Measurements from ENCODE around the gene XAF1.
"Not testable (repeated sequence)": the region's sequence is repeated elsewhere in the genome, so short reads cannot be mapped to it uniquely, and the experiment has no call there.

Gene XAF1

DNA sequence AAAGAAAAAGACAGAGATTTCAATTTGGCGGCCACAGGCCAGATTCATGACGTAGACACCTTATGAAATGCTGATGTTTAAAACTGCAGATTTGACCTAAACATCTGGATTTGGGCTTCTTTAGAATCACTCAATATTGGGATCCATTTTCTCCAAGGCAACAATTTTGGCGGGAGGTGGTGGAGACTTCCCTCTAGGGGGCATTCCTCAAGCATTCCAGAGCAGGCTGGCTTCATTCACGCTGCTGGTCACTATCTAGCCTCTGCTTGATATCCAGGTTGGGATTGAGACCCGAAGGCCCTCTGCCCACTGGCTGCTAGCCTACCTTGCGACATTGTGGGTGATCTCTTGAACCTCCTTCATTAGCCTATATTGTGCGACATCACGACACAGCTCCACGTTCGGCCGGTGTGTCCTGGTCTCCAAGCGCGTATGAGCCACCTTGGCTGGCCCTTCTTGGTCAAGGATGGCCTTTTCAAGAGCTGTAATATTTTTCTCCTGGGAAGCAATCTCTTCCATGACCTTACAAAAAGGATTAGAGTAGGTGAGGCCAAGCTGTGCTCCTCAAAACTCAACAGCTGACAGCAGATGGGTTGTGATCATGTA, 44.7 kb downstream of the XAF1 start:
- TF ChIP-seq CTCF (IDR thresholded peaks at IDR 0.05; ENCODE audit: poor library complexity, severe bottlenecking): no peak
- Histone ChIP-seq H3K27ac (ENCODE audit: poor library complexity, severe bottlenecking) (no peak overlapping the region), H3K4me1 (ENCODE audit: insufficient read depth, poor library complexity, severe bottlenecking) (peaks cover 21% of the 10 kb centered on the region), H3K27me3 (ENCODE audit: insufficient read depth, poor library complexity, severe bottlenecking) (no peaks in the 10 kb centered on the region), H3K4me3 (ENCODE audit: severe bottlenecking) (no peak overlapping the region), H3K36me3 (ENCODE audit: low read depth) (no peaks in the 10 kb centered on the region), H3K9me3 (ENCODE audit: severe bottlenecking) (no peaks in the 10 kb centered on the region)
- ATAC-seq (ENCODE audit: low read depth): no peak
- DNase-seq (ENCODE audit: low spot score): no peak

DNA sequence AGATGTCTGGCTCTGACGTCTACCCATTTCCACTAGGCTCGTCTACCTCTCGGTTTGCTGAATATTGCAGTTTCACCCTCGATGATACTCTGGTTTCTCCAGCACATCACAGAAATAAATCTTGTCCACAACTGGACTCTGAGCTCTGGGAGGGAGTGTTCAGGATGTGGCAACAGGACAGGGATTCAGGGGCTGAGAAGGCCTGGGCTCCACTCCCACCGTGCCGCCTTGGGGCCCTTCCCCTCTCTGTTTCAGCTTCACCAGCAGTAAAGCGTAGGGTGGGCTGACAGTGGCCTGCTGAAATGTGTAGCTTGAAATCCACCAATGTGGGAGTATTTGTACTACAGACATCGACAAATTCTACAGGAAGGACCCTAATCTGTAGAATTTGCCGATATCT, 55.7 kb downstream of the XAF1 start:
- H3K9me3 ChIP-seq (ENCODE audit: severe bottlenecking): no peaks in the 10 kb centered on the region
- H3K4me1 ChIP-seq (ENCODE audit: insufficient read depth, poor library complexity, severe bottlenecking): no peaks in the 10 kb centered on the region
- H3K36me3 ChIP-seq (ENCODE audit: low read depth): no peaks in the 10 kb centered on the region
- no peaks in the 10 kb centered on the region for H3K27me3 ChIP-seq (ENCODE audit: insufficient read depth, poor library complexity, severe bottlenecking)
- ATAC-seq (ENCODE audit: low read depth) (no peak), DNase-seq (ENCODE audit: low spot score) (no peak)
- no peak overlapping the region for H3K27ac ChIP-seq (ENCODE audit: poor library complexity, severe bottlenecking)
- H3K4me3 ChIP-seq (ENCODE audit: severe bottlenecking): no peak overlapping the region
- no peak for TF ChIP-seq CTCF (IDR thresholded peaks at IDR 0.05; ENCODE audit: poor library complexity, severe bottlenecking)

- Histone ChIP-seq H3K27me3 (ENCODE audit: insufficient read depth, poor library complexity, severe bottlenecking) (no peaks in the 10 kb centered on the region), H3K4me1 (ENCODE audit: insufficient read depth, poor library complexity, severe bottlenecking) (no peaks in the 10 kb centered on the region), H3K27ac (ENCODE audit: poor library complexity, severe bottlenecking) (no peak overlapping the region), H3K9me3 (ENCODE audit: severe bottlenecking) (no peaks in the 10 kb centered on the region), H3K36me3 (ENCODE audit: low read depth) (no peaks in the 10 kb centered on the region), H3K4me3 (ENCODE audit: severe bottlenecking) (no peak overlapping the region)
- ATAC-seq (ENCODE audit: low read depth): no peak
- no peak for TF ChIP-seq CTCF (IDR thresholded peaks at IDR 0.05; ENCODE audit: poor library complexity, severe bottlenecking)
- DNase-seq (ENCODE audit: low spot score): no peak
These were observed 56.4 kb downstream of the XAF1 start for GRCh38 chr17:6812295-6812694.

DNA sequence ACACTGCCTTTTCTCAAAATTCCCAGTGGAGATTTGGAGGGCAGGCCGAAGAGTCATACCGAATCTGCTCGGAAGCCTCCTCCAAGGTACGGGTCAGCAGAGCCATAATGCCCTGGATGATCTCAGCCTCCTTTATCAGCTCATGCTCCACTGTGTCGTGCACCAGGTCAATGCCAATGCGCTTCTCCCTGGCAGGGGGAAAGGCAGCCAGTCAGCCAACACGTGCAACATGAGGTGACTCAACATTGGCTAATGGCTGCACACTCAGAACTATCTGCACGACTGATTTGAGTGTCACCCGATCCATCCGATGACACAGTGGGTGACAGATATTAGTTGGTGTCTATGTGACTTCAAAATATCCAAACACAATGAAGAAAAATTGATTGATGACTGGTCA, 59.9 kb downstream of the XAF1 start:
- H3K27ac ChIP-seq (ENCODE audit: poor library complexity, severe bottlenecking): no peak overlapping the region
- DNase-seq (ENCODE audit: low spot score): no peak
- no peak for TF ChIP-seq CTCF (IDR thresholded peaks at IDR 0.05; ENCODE audit: poor library complexity, severe bottlenecking)

GRCh38 chr17:6816368-6816767, 60.5 kb downstream of the XAF1 start:
- ATAC-seq (ENCODE audit: low read depth); H3K4me3 ChIP-seq (ENCODE audit: severe bottlenecking); H3K27me3 ChIP-seq (ENCODE audit: insufficient read depth, poor library complexity, severe bottlenecking); DNase-seq (ENCODE audit: low spot score); H3K4me1 ChIP-seq (ENCODE audit: insufficient read depth, poor library complexity, severe bottlenecking); H3K9me3 ChIP-seq (ENCODE audit: severe bottlenecking); H3K27ac ChIP-seq (ENCODE audit: poor library complexity, severe bottlenecking); H3K36me3 ChIP-seq (ENCODE audit: low read depth): not testable (repeated sequence)

More for the DNA sequence above, 59.9 kb downstream of the XAF1 start:
- Histone ChIP-seq H3K36me3 (ENCODE audit: low read depth) (no peaks in the 10 kb centered on the region), H3K27me3 (ENCODE audit: insufficient read depth, poor library complexity, severe bottlenecking) (no peaks in the 10 kb centered on the region), H3K4me1 (ENCODE audit: insufficient read depth, poor library complexity, severe bottlenecking) (no peaks in the 10 kb centered on the region), H3K4me3 (ENCODE audit: severe bottlenecking) (no peak overlapping the region), H3K9me3 (ENCODE audit: severe bottlenecking) (no peaks in the 10 kb centered on the region)
- ATAC-seq (ENCODE audit: low read depth): no peak
